Effector memory CD8-positive, alpha-beta T cell (primary cell): ENCODE data around the gene BEX4.
A peak's percentile ranks its signal among the peaks of the same experiment; 100 is the strongest.

ENCODE experiments used
- ATAC-seq: fragments of 150-1000 bp; cut with Tn5 transposase; replicated peaks from 2 replicates; pipeline ENCODE4 v1.10.0; 2021; ENCODE audit warnings: mild to moderate bottlenecking, moderate library complexity
- DNase-seq, 3 experiments: peaks; one replicate each; pipeline ENCODE4 v3.0.0; 2021
- H3K27ac Mint-ChIP-seq, 2 donors: one replicate each; pipeline ENCODE4 v1.8.0; 2022; ENCODE audit warnings: mild to moderate bottlenecking in 2 of 2, mixed read lengths in 2 of 2, moderate library complexity in 2 of 2
- H3K27me3 Mint-ChIP-seq, 2 donors: one replicate each; pipeline ENCODE4 v1.8.0; 2022; ENCODE audit warnings: mixed read lengths in 2 of 2
- H3K36me3 Mint-ChIP-seq: one replicate; pipeline ENCODE4 v1.8.0; 2022; ENCODE audit warnings: mild to moderate bottlenecking, moderate library complexity, mixed read lengths; ENCODE audit not compliant: insufficient read depth
- H3K4me1 Mint-ChIP-seq, 2 donors: one replicate each; pipeline ENCODE4 v1.8.0; 2022; ENCODE audit warnings: low read depth in 2 of 2, mixed read lengths in 2 of 2
- H3K4me3 Mint-ChIP-seq, 2 donors: one replicate each; pipeline ENCODE4 v1.8.0; 2022; ENCODE audit warnings: mild to moderate bottlenecking in 2 of 2, mixed read lengths in 2 of 2, moderate library complexity in 2 of 2
- H3K9me3 Mint-ChIP-seq, 2 donors: one replicate each; pipeline ENCODE4 v1.8.0; 2022; ENCODE audit warnings: mixed read lengths in 2 of 2

The BEX4 gene

DNA sequence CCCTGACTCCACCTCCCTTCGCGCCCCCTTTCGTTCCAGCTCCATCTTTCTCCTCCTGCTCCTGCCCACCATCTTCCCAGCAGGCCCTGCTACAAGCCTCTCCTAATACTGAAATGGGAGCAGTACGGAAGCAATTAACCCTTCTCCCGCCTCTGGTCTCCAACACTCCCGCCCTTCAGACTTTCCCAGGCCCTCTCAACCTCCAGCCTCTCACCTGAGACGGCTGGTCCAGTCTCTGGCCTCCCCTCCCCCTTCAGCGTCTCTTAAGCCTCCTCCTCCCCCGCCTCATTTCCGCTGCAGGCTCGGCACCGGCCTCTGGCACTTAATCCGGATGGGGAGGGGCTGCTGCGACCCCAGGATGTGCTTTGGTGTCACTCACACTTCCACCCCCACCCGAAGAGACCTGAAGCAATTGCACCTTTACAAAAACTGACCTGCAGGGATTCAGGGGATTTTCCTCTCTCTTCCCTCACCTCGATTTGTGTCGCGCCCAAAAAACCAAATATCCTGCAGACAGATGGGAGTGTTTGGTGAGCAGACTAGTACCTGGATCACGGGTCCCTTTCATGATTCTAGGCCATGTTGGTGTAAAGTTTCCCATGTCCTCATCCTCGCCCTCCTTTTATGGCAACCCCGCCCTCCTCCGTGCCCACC is 39.4 kb downstream of the BEX4 start:
- Mint-ChIP-seq H3K9me3 (no peaks in the 10 kb centered on the region), H3K4me1 (peaks cover 13 to 17% of the 10 kb centered on the region in 2 donors), H3K27me3 (no peaks in the 10 kb centered on the region), H3K36me3 (peaks cover 4% of the 10 kb centered on the region), H3K4me3 (peak overlapping the region; percentile 97 to 98), H3K27ac (peak overlapping the region; percentile 96 to 97)
- ATAC-seq (peak; percentile 45), DNase-seq (peak in 1 of 3 experiments; percentile 1)

DNA sequence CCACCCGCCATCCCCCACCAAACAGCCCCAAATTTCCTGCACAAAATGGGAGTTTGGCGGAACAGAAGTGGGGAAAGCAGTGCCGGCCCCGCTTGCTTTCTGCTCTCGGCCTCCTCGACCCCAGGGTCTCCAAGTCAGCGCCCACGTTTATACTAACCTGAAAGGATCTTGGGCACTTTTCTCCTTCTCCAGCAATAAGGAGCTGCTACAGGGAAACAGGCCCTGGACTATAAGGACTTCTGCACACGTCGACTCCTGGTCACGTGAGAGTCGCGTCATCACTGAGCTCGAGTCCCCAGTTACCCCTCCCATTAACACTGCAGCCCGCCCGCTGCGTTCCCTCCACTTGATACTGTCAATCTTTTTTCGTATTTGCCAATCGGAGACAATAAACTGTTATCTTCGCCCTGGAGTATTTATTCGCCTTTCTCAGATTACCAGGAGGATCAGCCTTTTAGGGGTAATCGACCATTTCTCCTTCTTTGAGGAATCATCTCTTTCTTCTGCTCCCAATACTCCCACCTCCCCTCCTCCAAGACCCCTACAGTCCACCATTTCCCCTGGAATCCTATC is 40.1 kb downstream of the BEX4 start, which contains the start of gene TCEAL8:
Gene TCEAL8, minus strand, starts transcription at position 235 of the 573 bp plus-strand sequence. CDS start 1,176 bp downstream, outside the sequence.
- ATAC-seq (peak; percentile 96), DNase-seq (peak; percentile 35 to 40 (median 38))
- no peaks in the 10 kb centered on the region for H3K9me3 Mint-ChIP-seq
- H3K36me3 Mint-ChIP-seq, result peaks cover 4% of the 10 kb centered on the region
- no peaks in the 10 kb centered on the region for H3K27me3 Mint-ChIP-seq
- H3K27ac Mint-ChIP-seq, result peak within 1 kb of the TSS; percentile 96 to 97
- H3K4me3 Mint-ChIP-seq, result peak within 1 kb of the TSS; percentile 97 to 98
- H3K4me1 Mint-ChIP-seq, result peaks cover 13 to 17% of the 10 kb centered on the region in 2 donors

DNA sequence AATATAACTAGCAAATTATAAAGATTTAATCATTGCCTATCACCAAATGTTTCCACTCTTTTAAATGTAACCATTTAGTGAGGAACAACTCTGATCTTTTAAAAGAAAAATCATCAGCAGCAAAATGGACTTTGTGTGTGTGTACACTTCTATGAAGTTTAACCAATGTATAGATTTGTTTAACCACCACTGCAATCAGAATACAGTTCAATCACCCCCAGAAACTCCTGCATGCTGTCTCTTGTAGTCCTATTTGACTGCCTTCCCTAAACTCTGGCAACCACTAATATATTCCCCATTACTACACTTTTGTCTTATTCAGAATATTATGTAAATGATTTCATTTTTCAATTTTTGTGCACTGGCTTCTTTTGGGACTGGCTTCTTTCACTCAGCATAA is 41.7 kb downstream of the BEX4 start:
- no peak for ATAC-seq
- Mint-ChIP-seq H3K27me3 (no peaks in the 10 kb centered on the region), H3K4me1 (peaks cover 13 to 17% of the 10 kb centered on the region in 2 donors), H3K9me3 (no peaks in the 10 kb centered on the region), H3K4me3 (no peak overlapping the region), H3K36me3 (peaks cover 4% of the 10 kb centered on the region), H3K27ac (no peak overlapping the region)
- no peak for DNase-seq

DNA sequence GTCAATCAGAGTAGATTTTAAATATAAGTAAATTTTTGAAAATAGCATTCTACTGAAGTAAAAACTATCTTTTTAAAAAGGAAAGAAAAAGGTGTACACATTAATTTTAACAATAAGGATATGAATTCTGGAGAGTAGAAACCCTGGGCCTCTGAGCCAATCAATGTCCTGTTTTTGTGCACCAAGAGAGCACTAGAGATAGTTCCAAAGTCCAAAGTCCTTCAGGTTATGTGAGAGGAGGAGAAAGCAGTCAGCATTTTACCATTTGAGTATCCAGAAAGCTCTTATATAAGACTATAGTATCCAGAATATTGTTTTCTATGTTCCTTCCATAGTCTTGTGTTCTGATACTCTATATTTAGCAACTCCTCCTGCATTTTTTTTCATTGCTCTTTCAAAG is 43.4 kb downstream of the BEX4 start:
- ATAC-seq, result no peak
- peaks cover 4% of the 10 kb centered on the region for H3K36me3 Mint-ChIP-seq

More for the DNA sequence above, 43.4 kb downstream of the BEX4 start:
- DNase-seq, result no peak
- H3K4me3 Mint-ChIP-seq, result no peak overlapping the region
- peaks cover 13 to 14% of the 10 kb centered on the region in 2 donors for H3K4me1 Mint-ChIP-seq
- peaks cover 0 to under 1% of the 10 kb centered on the region in 2 donors for H3K27me3 Mint-ChIP-seq
- H3K27ac Mint-ChIP-seq, result no peak overlapping the region
- H3K9me3 Mint-ChIP-seq, result no peaks in the 10 kb centered on the region
